HepG2 (cell line): ENCODE results near the gene PKMYT1. TPM values are rescaled to one million over a fixed set of nuclear protein-coding genes. Genes with fewer than 3 reads are reported as not detected.

Experiments
- CBX5 ChIP-seq: sonication (generic); formaldehyde crosslinking; IDR thresholded peaks from 2 replicates; pipeline ENCODE4 v1.4.0; 2020; ENCODE audit warnings: missing genetic modification reagents, borderline replicate concordance
- ERF ChIP-seq: IDR thresholded peaks from 2 replicates; pipeline ENCODE4 v1.6.1; 2018; ENCODE audit warnings: missing biosample characterization, missing genetic modification reagents
- IKZF4 ChIP-seq: sonication (generic); formaldehyde crosslinking; IDR thresholded peaks from 2 replicates; pipeline ENCODE4 v1.5.1; 2020; ENCODE audit warnings: borderline replicate concordance, mild to moderate bottlenecking, low read depth, missing genetic modification reagents; ENCODE audit errors: not compliant biosample characterization
- KDM3A ChIP-seq: IDR thresholded peaks from 2 replicates; pipeline ENCODE4 v1.6.1; 2018; ENCODE audit warnings: low read depth, missing compliant biosample characterization
- KLF11 ChIP-seq: IDR thresholded peaks from 2 replicates; pipeline ENCODE4 v1.6.1; 2016; ENCODE audit warnings: missing compliant biosample characterization
- LCORL ChIP-seq, 2 experiments: fragments of 450-650 bp in 1 of 2; sonication (generic) in 1 of 2; formaldehyde crosslinking in 1 of 2; IDR thresholded peaks; 2 replicates each; pipeline versions ENCODE4 v1.5.0 to v1.6.1; 2017 to 2020; ENCODE audit warnings: antibody characterized with exemption in 1 of 2, missing genetic modification reagents in 1 of 2
- MTF2 ChIP-seq: sonication (generic); formaldehyde crosslinking; IDR thresholded peaks from 2 replicates; pipeline ENCODE4 v1.5.0; 2020; ENCODE audit warnings: missing genetic modification reagents, borderline replicate concordance
- NFYB ChIP-seq: sonication (generic); formaldehyde crosslinking; IDR thresholded peaks from 2 replicates; pipeline ENCODE4 v1.4.0; 2020; ENCODE audit warnings: missing genetic modification reagents
- ZBTB7A ChIP-seq: sonication (generic); formaldehyde crosslinking; IDR thresholded peaks from 2 replicates; pipeline ENCODE4 v1.8.0; 2022; ENCODE audit warnings: mild to moderate bottlenecking, missing genetic modification reagents
- ZBTB8A ChIP-seq: sonication (generic); formaldehyde crosslinking; IDR thresholded peaks from 2 replicates; pipeline ENCODE4 v1.4.0; 2020; ENCODE audit warnings: mild to moderate bottlenecking, low read depth, missing genetic modification reagents, borderline replicate concordance
- ZNF318 ChIP-seq: sonication (generic); formaldehyde crosslinking; IDR thresholded peaks from 2 replicates; pipeline ENCODE4 v1.4.0; 2020; ENCODE audit warnings: mild to moderate bottlenecking, missing genetic modification reagents
- ZNF350 ChIP-seq: sonication (generic); formaldehyde crosslinking; IDR thresholded peaks from 2 replicates; pipeline ENCODE4 v1.4.0; 2020; ENCODE audit warnings: mild to moderate bottlenecking, low read depth, missing genetic modification reagents, borderline replicate concordance
- ZNF503 ChIP-seq: sonication (generic); formaldehyde crosslinking; IDR thresholded peaks from 2 replicates; pipeline ENCODE4 v1.4.0; 2020; ENCODE audit warnings: missing genetic modification reagents
- ZNF530 ChIP-seq: sonication (generic); formaldehyde crosslinking; IDR thresholded peaks from 2 replicates; pipeline ENCODE4 v1.5.0; 2020; ENCODE audit warnings: low read depth, mild to moderate bottlenecking, missing genetic modification reagents
- ZNF652 ChIP-seq: IDR thresholded peaks from 2 replicates; pipeline ENCODE4 v1.6.1; 2016; ENCODE audit warnings: low read depth, borderline replicate concordance
- ZNF749 ChIP-seq: sonication (generic); formaldehyde crosslinking; IDR thresholded peaks from 2 replicates; pipeline ENCODE4 v1.8.0; 2022; ENCODE audit warnings: mild to moderate bottlenecking, missing genetic modification reagents, moderate library complexity, borderline replicate concordance
- ZNF850 ChIP-seq: sonication (generic); formaldehyde crosslinking; conservative IDR thresholded peaks from 2 replicates; pipeline ENCODE4 v1.9.0; 2021; ENCODE audit warnings: mild to moderate bottlenecking, missing genetic modification reagents
- polyA plus RNA-seq, 8 experiments: library from polyadenylated mRNA; depleted of rRNA in 3 of 8; stranded (reverse) in 7 of 8; unstranded in 1 of 8; fragments of >200 nt; fragmentation: Illumina TruSeq in 4 of 8; extraction: Trizol in 4 of 8; gene quantifications; 2 replicates each; pipeline versions ENCODE4 v1.2.1 to v1.2.3, GENCODE V29; 2011 to 2016; ENCODE audit warnings: low read depth in 4 of 8, missing spikeins in 1 of 8, mixed read lengths in 1 of 8; ENCODE audit not compliant: insufficient read depth in 1 of 8
- total RNA-seq, 5 experiments: library from RNA; depleted of rRNA; stranded (reverse); fragments of >200 nt; fragmentation: Illumina TruSeq; extraction: Trizol; gene quantifications; 2 replicates each; pipeline ENCODE4 v1.2.3, GENCODE V29; 2016; ENCODE audit warnings: low read depth in 1 of 5

Gene PKMYT1
- total and polyA plus RNA-seq, 2 of the 13 experiments (the other 11 are each of a cell fraction or from before 2014, with no cell fraction given): 7.0 to 27.8 TPM

- no peak for TF ChIP-seq ZNF318 (CRISPR knock-in tag)
- TF ChIP-seq ZBTB7A (CRISPR knock-in tag): peak; percentile 88
- no peak for TF ChIP-seq LCORL (IDR thresholded peaks at IDR 0.05)
- TF ChIP-seq LCORL (CRISPR knock-in tag; IDR thresholded peaks at IDR 0.05): no peak
- TF ChIP-seq ZNF749 (CRISPR knock-in tag): no peak
- TF ChIP-seq ZNF850 (CRISPR knock-in tag): no peak
- TF ChIP-seq ERF (CRISPR knock-in tag): no peak; the same call in 1 of the 2 replicates
- TF ChIP-seq ZBTB8A: no peak
- TF ChIP-seq KDM3A (CRISPR knock-in tag): no peak; the same call in 1 of the 2 replicates
- TF ChIP-seq CBX5 (CRISPR knock-in tag): no peak
- TF ChIP-seq ZNF652 (CRISPR knock-in tag): peak; percentile 62
- no peak for TF ChIP-seq ZNF530 (CRISPR knock-in tag)
- no peak for TF ChIP-seq MTF2
- no peak for TF ChIP-seq ZNF503
- no peak for TF ChIP-seq NFYB (CRISPR knock-in tag)
- no peak for TF ChIP-seq KLF11 (CRISPR knock-in tag)
- no peak for TF ChIP-seq ZNF350
- no peak for TF ChIP-seq IKZF4 (CRISPR knock-in tag)
These were observed 37.7 kb upstream of the PKMYT1 start, which contains the start of gene CLDN6 (continued) for GRCh38 chr16:3017794-3018506.
